GM19452 (cell line): ENCODE data around the gene EIF4A3.

Source experiments
- ATAC-seq: cut with Tn5 transposase; IDR thresholded peaks from one replicate; pipeline ENCODE4 v1.9.1; 2021; ENCODE audit not compliant: unreplicated experiment

Gene EIF4A3

DNA sequence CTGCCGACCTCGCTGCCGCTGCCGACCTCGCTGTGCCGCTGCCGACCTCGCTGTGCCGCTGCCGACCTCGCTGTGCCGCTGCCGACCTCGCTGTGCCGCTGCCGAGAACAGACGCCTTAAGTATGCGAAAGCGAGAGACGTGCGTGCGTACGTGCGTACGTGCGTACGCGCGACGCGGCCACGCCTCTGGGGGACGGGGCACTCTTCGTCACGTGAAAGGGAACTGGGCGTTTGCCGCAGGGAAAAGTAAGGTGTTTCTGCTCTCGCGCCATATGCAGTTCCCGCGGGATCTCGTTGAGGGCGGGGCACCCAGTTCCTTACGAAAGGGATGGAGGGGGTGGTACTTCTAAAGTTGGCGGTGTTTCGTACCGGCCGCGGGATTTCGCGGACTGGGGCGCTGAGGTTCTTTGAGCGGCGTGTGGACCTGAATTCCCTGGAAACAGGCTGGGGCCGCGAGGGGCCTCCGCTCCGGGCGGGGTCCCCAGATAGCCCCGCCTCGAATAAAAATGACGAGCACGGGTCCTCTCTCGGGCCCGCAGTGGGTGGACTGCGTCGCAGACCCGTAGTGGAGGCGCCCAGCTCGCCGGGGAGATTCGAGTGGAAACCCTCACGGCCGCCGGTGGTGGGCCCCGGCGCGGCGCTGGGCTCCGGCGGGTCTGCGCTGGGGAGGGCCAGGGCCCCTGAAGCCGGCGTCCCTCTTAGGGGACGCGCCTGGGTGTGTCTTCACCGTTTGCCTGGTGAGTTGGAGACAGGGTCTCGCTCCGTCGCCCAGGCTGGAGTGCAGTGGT, at the start of gene EIF4A3:
Gene EIF4A3 (minus strand): TSS at position 94 of the 788 bp plus-strand sequence. CDS start 167 bp downstream, outside the sequence.
- peak; percentile 76 for ATAC-seq

DNA sequence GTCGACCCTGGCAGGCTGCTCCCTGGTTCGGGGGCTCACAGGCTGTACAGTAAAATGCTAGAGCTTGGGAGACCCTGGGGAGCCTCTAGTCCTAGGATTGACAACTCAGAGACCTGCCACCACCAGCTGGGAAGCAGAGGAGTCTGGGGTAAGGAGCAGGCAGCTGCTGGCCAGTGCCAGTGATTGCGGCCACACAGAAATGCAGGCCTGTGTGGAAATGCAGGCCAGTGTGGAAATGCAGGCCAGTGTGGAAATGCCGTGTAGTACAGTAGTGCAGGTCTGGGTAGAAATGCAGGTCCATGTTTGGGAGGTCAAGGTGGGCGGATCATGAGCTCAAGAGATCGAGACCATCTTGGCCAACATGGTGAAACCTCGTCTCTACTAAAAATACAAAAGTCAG, 49.7 kb upstream of the EIF4A3 start:
- no peak for ATAC-seq

DNA sequence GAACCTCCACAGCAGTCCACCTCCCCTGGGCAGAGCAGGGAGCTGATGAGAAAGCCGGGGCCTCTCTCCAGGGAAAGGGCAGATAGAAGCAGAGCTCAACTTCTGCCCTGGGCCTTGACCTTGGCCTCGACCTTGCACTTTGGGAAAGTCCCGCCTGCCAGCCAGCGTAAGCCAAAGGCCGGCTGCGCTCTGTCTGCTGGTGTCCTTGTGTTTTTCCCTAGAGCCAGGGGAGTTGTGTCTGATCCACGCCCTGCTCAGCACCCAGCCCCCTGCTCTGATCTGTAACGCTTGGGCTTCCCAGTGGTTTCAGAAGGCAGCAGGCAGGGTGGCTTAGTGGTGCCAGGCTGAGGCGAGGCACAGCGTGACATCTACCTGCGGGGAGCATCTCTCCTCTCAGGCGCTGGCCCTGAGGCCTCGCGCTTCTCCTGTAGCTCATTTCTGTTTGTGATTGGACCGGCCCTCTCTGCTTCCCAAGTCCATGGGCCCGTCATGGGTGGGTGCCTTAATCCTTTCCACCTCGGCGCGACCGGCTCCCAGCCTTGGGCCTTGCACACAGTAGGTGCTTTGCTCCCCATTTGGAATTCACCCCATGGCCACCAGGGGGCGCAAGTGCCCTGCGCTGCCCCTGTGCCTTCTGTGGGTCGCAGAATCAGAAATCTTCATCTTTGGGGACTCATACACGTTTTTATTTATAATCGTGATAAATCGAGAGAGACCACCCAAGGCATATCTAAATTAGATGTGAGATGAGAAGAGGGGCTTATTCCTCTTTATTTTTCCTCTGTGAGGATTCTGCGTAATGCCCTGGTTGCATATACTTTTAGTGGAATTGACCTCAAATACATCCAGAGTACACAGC, 49.0 kb upstream of the EIF4A3 start:
- no peak for ATAC-seq

DNA sequence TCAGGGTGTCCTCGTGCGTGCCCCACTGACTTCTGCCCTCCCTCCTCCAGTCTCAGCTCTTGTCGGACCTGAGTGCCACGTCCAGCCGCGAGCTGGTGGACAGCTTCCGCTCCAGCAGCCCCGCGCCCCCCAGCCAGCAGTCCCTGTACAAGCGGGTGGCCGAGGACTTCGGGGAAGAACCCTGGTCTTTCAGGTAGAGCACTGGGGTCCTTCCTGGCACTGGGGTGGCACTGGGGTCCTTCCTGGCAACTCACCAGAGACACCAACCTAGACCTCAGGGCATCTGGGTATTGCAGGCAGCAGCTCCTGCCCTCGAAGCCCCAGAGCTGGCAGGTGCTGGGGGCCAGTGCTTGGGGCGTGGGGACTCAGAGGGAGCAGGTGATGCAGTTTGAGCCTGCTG, 48.2 kb upstream of the EIF4A3 start:
- ATAC-seq = no peak

DNA sequence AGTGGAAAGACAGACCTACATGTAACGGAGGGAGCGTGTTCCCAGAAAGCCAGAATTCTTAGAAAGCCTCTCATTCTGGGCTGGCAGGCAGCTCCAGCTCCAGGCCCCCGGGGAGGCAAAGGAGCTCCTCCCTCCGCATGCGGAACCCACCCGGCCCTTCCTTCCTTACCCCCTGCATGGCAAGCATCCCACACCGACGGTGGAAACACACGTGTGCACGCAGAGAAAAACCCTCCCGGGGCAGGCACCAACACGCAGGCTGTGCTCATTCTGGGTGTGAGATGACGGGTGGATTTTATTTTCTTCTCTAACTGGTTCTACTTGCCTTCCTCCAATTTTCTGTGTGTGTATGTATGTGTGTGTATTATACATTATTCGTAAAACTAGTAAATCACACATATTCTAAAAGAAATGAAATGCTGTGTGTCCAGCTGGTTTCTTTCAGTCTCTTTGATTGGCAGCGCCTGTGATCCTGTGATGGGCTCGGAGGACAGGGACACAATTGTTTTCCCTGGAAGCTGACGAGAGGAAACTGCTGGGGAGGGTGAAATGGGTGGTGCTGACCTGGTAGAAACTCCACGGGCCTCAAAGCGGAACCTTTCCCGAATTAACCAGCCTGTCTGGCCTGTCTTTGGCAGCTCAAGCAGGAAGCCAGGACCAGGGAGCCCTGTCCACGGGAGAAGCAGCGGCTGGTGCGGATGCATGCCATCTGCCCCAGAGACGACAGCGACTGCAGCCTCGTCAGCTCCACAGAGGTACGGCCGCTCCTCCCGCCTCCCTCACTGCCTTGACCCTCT, 45.1 kb upstream of the EIF4A3 start:
- ATAC-seq = no peak

DNA sequence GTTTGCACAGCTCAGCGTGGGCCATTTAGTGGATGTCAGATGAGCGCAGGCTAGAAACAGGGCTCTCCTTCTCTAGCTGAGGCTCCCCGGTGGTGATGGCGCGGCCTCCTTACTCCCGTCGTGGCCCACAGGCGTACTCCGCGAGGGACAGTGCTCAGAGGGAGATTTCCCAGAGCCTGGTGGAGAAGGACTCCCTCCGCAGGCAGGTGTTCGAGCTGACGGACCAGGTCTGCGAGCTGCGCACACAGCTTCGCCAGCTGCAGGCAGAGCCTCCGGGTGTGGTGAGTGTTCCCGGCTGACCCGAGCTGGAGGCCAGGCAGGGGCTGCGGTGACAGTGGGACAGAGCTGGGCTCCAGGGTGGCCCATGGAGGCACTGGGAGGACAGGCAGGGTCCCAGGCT, 44.3 kb upstream of the EIF4A3 start:
- no peak for ATAC-seq

DNA sequence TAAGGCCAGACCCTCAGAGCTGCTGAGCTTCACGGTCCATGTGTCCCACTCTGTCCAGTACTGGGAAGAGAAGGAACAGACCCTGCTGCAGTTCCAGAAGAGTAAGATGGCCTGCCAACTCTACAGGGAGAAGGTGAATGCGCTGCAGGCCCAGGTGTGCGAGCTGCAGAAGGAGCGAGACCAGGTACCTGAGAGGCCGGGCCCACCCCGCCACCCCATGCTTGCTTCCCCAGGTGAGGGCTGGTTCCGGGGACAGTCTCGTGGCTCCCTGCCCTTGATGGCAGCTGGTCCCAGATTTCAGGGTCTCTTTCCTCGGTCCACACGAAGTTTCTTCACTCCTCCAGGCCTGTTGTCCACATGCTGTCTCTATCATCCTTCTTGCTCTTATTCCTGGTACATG, 43.8 kb upstream of the EIF4A3 start:
- ATAC-seq = no peak

DNA sequence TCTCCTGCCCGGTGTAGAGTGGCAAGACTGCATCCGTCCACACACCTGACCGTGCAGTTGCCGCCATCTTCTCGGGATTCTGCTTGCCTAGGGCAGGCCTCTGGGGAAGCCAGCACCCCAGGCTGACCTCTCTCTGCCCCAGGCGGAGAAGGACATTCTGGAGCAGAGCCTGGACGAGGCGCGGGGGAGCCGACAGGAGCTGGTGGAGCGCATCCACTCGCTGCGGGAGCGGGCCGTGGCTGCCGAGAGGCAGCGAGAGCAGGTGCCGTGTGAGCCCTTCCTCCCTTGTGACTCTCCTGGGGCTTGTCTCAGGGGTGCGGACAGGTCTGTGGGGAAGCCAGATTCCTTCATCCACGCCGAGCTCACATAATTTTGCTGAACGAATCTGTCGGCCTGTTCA, 42.7 kb upstream of the EIF4A3 start:
- ATAC-seq = no peak

DNA sequence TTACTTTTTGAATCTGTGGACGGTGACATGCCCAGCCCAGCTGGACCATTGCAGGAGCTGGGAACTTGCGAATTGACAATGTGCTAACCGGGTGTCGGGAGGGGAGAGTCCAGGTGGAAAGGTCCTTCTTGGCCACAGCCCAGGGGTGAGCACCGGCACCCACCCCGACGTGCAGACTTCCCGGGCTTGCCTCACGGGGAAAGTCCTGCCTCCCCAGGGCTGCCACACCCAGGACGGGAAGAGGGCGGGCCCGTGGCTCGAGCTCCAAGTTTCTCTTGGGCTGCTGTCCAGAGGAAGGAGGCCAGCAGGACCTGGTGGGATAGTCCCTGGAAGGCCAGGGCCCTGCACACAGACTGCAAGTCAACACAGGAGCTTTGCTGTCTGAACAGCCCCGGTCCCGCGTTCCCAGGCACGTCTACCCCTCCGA, 40.6 kb upstream of the EIF4A3 start:
- no peak for ATAC-seq

DNA sequence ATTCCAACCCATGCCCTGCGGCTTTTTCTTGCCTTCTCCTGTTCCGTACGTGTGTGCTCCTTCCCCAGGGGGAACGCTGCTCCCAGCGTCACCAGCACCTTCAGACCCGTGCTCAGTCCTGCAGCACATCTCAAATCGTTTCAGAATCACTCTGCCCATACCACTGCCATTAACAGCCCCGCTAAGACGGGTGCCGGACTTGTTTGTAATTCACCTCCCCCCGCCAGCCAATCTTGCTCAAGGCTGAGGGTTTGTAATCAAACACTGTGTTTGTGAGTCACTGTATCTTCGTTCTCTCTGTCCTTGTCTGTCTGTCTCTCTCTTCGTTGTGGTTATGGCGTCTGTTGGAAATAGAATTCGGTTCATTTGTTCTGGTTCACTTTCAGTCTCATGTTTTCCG, 40.2 kb upstream of the EIF4A3 start:
- no peak for ATAC-seq

DNA sequence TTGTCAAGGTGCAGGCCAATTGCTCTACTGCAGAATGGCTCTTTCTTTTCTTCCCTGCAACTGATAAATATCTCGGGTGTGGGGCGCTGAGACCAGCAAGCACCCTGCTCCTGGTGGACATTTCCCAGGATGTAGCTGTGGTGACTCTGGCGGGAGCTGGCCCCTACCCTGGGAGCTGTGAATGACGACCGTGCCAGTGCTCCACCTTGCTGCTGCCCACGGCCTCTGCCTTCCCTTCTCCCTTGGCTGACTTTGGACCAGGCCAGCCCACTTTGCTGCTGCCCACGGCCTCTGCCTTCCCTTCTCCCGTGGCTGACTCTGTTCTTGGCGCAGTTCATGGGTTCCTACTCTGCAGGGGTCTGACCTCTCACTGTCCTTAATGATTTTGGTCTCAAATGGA, 39.0 kb upstream of the EIF4A3 start:
- no peak for ATAC-seq

DNA sequence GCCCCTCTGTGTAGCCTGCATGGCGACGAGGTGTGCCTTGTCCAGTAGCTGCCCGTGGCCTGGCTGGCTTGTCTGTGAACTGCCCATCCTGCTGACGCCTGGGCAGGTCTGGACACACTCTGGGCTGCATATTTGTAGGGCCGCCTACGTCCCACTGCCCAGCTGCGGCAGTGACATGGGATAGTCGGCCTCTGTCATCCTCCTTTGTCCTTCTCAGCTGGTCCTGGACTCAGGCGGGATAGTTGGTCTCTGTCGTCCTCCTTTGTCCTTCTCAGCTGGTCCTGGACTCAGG, 37.4 kb upstream of the EIF4A3 start:
- no peak for ATAC-seq

DNA sequence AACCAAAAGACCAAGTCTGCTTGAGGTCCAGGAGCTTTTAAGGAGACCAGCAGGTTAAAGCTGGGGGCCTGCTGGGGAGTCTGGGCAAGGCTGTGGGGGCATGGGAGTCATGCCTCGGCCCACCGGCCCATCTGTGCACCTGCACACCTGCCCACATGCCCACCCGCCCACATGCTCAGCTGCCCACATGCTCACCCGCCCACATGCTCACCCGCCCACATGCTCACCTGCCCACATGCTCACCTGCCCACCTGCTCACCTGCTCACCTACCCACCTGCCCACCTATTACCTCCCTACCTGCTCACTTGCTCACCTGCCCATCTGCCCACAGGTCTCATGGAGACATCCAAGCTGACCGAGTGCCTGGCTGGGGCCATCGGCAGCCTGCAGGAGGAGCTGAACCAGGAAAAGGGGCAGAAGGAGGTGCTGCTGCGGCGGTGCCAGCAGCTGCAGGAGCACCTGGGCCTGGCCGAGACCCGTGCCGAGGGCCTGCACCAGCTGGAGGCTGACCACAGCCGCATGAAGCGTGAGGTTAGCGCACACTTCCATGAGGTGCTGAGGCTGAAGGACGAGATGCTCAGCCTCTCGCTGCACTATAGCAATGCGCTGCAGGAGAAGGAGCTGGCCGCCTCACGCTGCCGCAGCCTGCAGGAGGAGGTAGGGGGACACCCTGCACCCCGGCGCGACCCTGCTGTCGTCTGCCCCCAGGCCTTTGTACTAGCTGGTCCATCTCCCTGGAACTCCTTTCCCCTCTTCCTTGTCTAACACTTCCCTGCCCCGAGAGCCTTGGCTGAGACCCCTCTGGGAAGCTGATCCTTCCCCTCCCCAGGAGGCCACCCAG, 36.9 kb upstream of the EIF4A3 start:
- ATAC-seq = no peak

DNA sequence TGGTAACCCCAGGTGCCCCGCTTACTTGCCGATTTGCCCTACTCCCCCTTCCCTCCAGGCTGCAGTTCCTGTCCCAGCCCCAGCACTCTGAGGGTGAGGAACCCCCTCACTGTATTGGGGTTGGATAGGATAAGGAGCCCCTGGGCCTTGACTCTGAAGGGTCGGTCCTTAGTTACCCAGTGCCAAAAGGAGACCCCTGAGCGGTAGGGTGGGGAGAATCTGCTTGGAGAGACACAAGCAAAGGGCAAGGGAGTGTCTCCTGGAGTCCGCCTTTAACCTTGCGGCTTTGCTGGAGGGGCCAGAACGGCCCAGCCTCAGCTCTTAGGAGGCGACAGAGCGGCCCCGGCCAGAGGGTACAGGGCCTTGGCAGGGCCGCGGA, 35.9 kb upstream of the EIF4A3 start:
- no peak for ATAC-seq

DNA sequence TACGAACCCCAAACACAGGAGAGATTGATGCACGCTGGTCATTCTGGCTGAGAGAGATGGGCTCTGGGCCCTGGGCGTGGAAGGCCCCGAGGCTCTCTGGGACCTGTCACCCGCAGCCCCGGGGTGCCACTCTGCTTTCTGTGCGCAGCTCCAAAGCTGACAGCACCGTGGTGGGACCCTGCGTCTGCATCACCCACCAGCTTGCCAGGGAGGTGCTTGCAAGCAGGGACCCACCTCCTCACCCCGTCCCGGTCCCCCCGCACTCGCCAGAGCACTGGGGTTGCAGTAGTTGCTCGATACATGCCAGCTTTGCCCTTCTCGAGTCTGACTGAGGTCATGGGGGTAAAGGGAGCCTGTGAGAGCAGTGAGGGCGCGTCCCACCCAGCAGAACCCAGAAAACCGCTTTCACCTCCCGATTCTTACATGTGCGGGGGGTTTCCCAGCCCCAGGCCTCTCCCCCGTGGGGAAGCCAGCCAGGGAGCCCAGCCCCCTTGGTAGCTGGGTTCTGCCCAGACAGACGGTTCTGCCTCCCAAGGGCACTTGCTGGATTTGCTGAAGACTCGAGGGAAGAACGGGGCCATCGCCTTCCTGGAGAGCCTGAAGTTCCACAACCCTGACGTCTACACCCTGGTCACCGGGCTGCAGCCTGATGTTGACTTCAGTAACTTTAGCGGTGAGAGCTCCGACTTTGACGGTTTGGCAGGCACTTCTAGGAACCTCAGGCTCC, 35.4 kb upstream of the EIF4A3 start:
- ATAC-seq = no peak

DNA sequence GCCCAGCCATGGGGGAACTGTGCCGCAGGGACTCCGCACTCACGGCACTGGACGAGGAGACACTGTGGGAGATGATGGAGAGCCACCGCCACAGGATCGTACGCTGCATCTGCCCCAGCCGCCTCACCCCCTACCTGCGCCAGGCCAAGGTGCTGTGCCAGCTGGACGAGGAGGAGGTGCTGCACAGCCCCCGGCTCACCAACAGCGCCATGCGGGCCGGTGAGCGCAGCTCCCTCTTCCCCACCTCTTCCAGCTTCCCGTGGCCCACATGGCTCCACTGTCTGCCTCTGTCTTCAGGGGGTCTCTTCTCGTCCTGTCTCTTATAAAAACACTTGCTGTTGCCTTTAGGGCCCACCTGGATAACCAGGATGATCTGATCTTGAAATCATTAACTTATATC, 34.5 kb upstream of the EIF4A3 start:
- ATAC-seq = no peak

DNA sequence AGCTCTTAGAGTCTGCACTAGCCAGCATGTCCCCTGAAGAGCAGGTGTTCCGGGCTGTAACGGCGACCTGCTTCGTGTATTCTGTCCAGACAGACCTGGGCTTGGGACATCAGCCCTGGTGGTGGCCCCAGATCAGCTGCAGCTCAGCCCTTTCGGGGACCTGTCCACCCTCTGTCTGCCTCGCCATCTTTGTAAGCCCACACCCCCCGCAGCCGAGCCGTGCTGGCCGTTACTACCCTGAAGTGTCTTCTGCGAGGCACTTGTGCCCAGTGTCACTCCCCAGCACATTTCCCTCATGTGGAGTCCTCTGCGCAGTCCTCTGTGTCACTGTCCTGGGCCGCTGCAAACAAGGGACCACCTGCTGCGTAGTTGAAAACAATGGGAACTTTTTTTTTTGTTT, 33.3 kb upstream of the EIF4A3 start:
- no peak for ATAC-seq

DNA sequence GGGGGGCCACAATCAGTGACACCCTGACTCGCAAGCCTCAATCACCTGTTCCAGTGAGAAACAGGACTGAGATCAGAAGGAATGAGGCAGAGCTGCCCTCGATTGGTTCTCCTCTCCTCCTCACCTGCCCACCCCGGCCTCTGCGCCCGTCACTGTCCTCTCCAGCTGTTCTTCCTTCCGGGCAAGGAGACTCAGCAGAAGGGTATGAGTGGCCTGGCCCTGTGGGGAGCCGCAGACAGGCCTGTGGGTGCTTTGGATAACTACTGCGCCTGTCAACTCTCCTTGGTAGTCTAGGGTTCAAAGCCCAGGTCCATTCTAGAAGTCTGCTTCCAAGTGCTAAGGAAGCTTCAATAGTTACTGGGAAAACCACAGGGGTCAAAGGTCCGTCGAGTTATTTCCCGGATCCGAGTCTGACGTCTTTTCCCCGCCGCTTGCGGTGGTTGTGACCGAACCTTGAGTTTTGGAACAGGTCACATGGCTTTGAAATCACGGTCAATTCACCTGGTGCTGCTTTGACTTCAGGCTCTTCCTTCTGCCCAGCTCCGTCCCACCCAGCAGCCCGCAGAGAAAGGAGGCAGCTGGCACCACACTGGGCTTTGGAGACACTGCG, 31.2 kb upstream of the EIF4A3 start:
- ATAC-seq = no peak

DNA sequence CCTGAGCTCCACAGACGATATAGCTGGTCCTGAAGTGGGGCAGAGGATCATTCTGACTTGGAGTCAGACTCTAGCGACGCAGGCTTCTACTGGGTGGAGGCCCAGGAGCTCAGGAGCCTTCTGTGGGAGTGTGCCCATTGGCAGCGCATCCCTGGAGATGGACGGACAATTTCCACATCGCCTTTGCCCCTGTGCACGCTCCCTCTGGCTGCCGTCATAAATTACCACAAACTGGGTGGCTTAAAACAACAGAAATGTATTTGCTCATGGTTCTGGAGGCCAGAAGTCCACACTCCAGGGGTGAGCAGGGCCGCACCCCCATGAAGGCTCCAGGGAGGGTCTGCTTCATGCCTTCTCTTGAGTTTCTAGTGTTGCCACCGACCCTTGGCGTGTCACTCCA, 29.8 kb upstream of the EIF4A3 start:
- ATAC-seq = no peak

DNA sequence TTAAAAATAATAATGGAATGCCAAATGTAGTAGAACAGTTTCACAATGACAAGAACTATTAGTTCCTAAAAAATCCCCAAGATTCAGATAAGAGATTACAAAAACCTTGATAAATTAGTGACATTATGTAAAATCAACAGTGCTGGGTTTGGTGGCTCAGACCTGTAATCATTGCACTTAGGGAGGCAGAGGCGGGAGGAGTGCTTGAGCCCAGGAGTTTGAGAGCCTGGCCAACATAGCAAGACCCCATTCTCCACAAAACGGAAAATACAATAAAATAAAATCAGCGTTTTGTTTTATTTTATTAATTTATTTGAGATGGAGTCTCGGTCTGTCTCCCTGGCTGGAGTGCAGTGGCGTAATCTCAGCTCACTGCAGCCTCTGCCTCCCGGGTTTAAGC, 27.0 kb upstream of the EIF4A3 start:
- ATAC-seq = no peak
